GM23338 (cell line): ENCODE measurements around the gene CCDC187. TPM values are rescaled to one million over a fixed set of nuclear protein-coding genes. Genes with fewer than 3 reads are reported as not detected.

Source experiments
- ATAC-seq: fragments of 200-7000 bp; cut with Tn5 transposase; 3 replicates; pipeline ENCODE4 v1.9.1; 2020
- DNase-seq: peaks from one replicate; pipeline ENCODE4 v3.0.0-alpha.2; 2015; ENCODE audit warnings: low spot score
- H2AFZ ChIP-seq: fragments of 200-600 bp; sonication (generic); 2 replicates; pipeline ENCODE4 v1.8.0; 2016; ENCODE audit warnings: antibody characterized with exemption, mild to moderate bottlenecking, moderate library complexity
- H3F3A ChIP-seq: fragments of 200-600 bp; sonication (generic); replicated peaks from 2 replicates; pipeline ENCODE4 v1.8.0; 2017; ENCODE audit warnings: antibody characterized with exemption, mixed run types, low read depth
- H3K27ac ChIP-seq: fragments of 200-600 bp; sonication (generic); 2 replicates; pipeline ENCODE4 v1.6.1; 2016; ENCODE audit warnings: low read depth
- H3K27me3 ChIP-seq: fragments of 200-600 bp; sonication (generic); 2 replicates; pipeline ENCODE4 v1.8.0; 2016; ENCODE audit warnings: mild to moderate bottlenecking, mixed run types, moderate library complexity; ENCODE audit not compliant: insufficient read depth
- H3K36me3 ChIP-seq: fragments of 200-600 bp; sonication (generic); 2 replicates; pipeline ENCODE4 v1.8.0; 2016; ENCODE audit warnings: mild to moderate bottlenecking; ENCODE audit not compliant: insufficient read depth
- H3K4me1 ChIP-seq: fragments of 200-600 bp; sonication (generic); 2 replicates; pipeline ENCODE4 v1.8.0; 2016; ENCODE audit warnings: mild to moderate bottlenecking, moderate library complexity; ENCODE audit not compliant: insufficient read depth
- H3K4me2 ChIP-seq: fragments of 200-600 bp; sonication (generic); 2 replicates; pipeline ENCODE4 v1.7.1; 2017; ENCODE audit warnings: mixed run types
- H3K4me3 ChIP-seq: fragments of 200-600 bp; sonication (generic); 2 replicates; pipeline ENCODE4 v1.6.1; 2016; ENCODE audit warnings: mixed run types
- H3K79me2 ChIP-seq: fragments of 200-600 bp; sonication (generic); replicated peaks from 2 replicates; pipeline ENCODE4 v1.8.0; 2017; ENCODE audit warnings: mild to moderate bottlenecking; ENCODE audit not compliant: insufficient read depth
- H3K9me2 ChIP-seq: fragments of 200-600 bp; sonication (generic); 2 replicates; pipeline ENCODE4 v1.8.0; 2017; ENCODE audit not compliant: insufficient read depth
- H4K20me1 ChIP-seq: fragments of 200-600 bp; sonication (generic); replicated peaks from 2 replicates; pipeline ENCODE4 v1.8.0; 2017; ENCODE audit warnings: mild to moderate bottlenecking; ENCODE audit not compliant: insufficient read depth
- H3K27ac Mint-ChIP-seq: 2 replicates; pipeline ENCODE4 v1.8.0; 2020; ENCODE audit warnings: inconsistent platforms, mild to moderate bottlenecking, moderate library complexity, mixed read lengths
- H3K27me3 Mint-ChIP-seq: 3 replicates; pipeline ENCODE4 v1.8.0; 2022; ENCODE audit warnings: low read depth, mild to moderate bottlenecking, moderate library complexity, mixed read lengths, inconsistent platforms; ENCODE audit not compliant: insufficient read depth, poor library complexity
- H3K36me3 Mint-ChIP-seq: 3 replicates; pipeline ENCODE4 v1.8.0; 2021; ENCODE audit warnings: low read depth, mild to moderate bottlenecking, inconsistent platforms, moderate library complexity, mixed read lengths
- H3K4me1 Mint-ChIP-seq: 3 replicates; pipeline ENCODE4 v1.8.0; 2020; ENCODE audit warnings: mild to moderate bottlenecking, inconsistent platforms, mixed read lengths
- H3K4me3 Mint-ChIP-seq: 3 replicates; pipeline ENCODE4 v1.8.0; 2021; ENCODE audit warnings: moderate library complexity, mild to moderate bottlenecking, inconsistent platforms, mixed read lengths
- H3K9me3 Mint-ChIP-seq: 3 replicates; pipeline ENCODE4 v1.8.0; 2020; ENCODE audit warnings: moderate library complexity, mild to moderate bottlenecking, inconsistent platforms, mixed read lengths
- CTCF ChIP-seq, 2 experiments: fragments of 200-600 bp in 1 of 2; sonication (generic) in 1 of 2; conservative IDR thresholded peaks; 2 replicates each; pipeline versions ENCODE4 v1.5.1 to v1.6.1; 2016 to 2017; ENCODE audit warnings: antibody characterized with exemption in 2 of 2, low read depth in 2 of 2, mild to moderate bottlenecking in 2 of 2, moderate library complexity in 1 of 2
- EZH2phosphoT487 ChIP-seq: fragments of 200-600 bp; sonication (generic); IDR thresholded peaks from one replicate; pipeline ENCODE4 v1.8.1; 2018; ENCODE audit warnings: antibody characterized with exemption; ENCODE audit not compliant: unreplicated experiment
- JUNB ChIP-seq: IDR thresholded peaks from one replicate; pipeline ENCODE4 v1.6.1; 2016; ENCODE audit warnings: antibody characterized with exemption; ENCODE audit not compliant: unreplicated experiment
- REST ChIP-seq: IDR thresholded peaks from one replicate; pipeline ENCODE4 v1.6.1; 2018; ENCODE audit warnings: antibody characterized with exemption; ENCODE audit not compliant: unreplicated experiment
- ZNF114 ChIP-seq: fragments of 250-450 bp; sonication (Bioruptor Pico); IDR thresholded peaks from 2 replicates; pipeline ENCODE4 v1.5.0; 2020; ENCODE audit warnings: mild to moderate bottlenecking, moderate library complexity
- ZNF462 ChIP-seq: fragments of 250-450 bp; sonication (Bioruptor Pico); IDR thresholded peaks from 2 replicates; pipeline ENCODE4 v1.5.0; 2020; ENCODE audit warnings: mild to moderate bottlenecking, moderate library complexity
- polyA plus RNA-seq: library from polyadenylated mRNA; unstranded; fragments of >200 nt; fragmentation: Nextera tagmentation; extraction: Ambion mirVana; gene quantifications from 2 replicates; pipeline ENCODE4 v1.2.1, GENCODE V29; 2016
- total RNA-seq: library from RNA; depleted of rRNA; stranded (reverse); fragments of >200 nt; shearing (Covaris generic); gene quantifications from 2 replicates; pipeline ENCODE4 v1.2.3, GENCODE V29; 2014

CCDC187 gene
- total and polyA plus RNA-seq, 2 experiments from 2014 or later = 0.14 TPM; not detected in 1

- no peak for TF ChIP-seq ZNF462 (CRISPR knock-in tag)
- TF ChIP-seq CTCF (conservative IDR thresholded peaks at IDR 0.05; ENCODE audit: low read depth in 2 of 2) = no peak
- TF ChIP-seq JUNB = no peak
Observed at GRCh38 chr9:136211006-136211405, 92.9 kb downstream of the CCDC187 start (continued).

GRCh38 chr9:136210276-136210675 is 93.6 kb downstream of the CCDC187 start:
- H3K4me1 Mint-ChIP-seq = peaks cover 7% of the 10 kb centered on the region; the same call in 2 of the 3 replicates
- H3K27me3 Mint-ChIP-seq = peaks cover 16% of the 10 kb centered on the region
- H3K27me3 ChIP-seq = peaks cover 11% of the 10 kb centered on the region

More at GRCh38 chr9:136210276-136210675, 93.6 kb downstream of the CCDC187 start:
- Histone ChIP-seq H3K79me2 (no peaks in the 10 kb centered on the region), H3F3A (0 out of 2 replicates have a peak, but pooled peaks cover 2% of the 10 kb centered on the region), H2AFZ (no peak overlapping the region), H3K9me2 (no peaks in the 10 kb centered on the region), H3K4me3 (no peak overlapping the region), H3K27ac (no peak overlapping the region), H3K4me1 (no peaks in the 10 kb centered on the region; the same call in 1 of the 2 replicates), H3K4me2 (no peak overlapping the region), H4K20me1 (peaks cover 16% of the 10 kb centered on the region), H3K36me3 (no peaks in the 10 kb centered on the region; the same call in 1 of the 2 replicates)
- Mint-ChIP-seq H3K9me3 (no peaks in the 10 kb centered on the region), H3K27ac (no peak overlapping the region), H3K36me3 (peaks cover 42% of the 10 kb centered on the region), H3K4me3 (no peak overlapping the region)
- TF ChIP-seq ZNF114 (CRISPR knock-in tag) = no peak
- TF ChIP-seq REST = no peak
- TF ChIP-seq CTCF (conservative IDR thresholded peaks at IDR 0.05; ENCODE audit: low read depth in 2 of 2) = no peak
- TF ChIP-seq EZH2phosphoT487 = no peak
- no peak for DNase-seq
- no peak for ATAC-seq
